ENCODE data around the gene FMN1. TPM values are rescaled to one million over a fixed set of nuclear protein-coding genes. Genes with fewer than 3 reads are reported as not detected.

FMN1 gene
- polyA plus RNA-seq, 2 of the 4 experiments (the other 2 are of a cell fraction), result 0.53 to 2.2 TPM

DNA sequence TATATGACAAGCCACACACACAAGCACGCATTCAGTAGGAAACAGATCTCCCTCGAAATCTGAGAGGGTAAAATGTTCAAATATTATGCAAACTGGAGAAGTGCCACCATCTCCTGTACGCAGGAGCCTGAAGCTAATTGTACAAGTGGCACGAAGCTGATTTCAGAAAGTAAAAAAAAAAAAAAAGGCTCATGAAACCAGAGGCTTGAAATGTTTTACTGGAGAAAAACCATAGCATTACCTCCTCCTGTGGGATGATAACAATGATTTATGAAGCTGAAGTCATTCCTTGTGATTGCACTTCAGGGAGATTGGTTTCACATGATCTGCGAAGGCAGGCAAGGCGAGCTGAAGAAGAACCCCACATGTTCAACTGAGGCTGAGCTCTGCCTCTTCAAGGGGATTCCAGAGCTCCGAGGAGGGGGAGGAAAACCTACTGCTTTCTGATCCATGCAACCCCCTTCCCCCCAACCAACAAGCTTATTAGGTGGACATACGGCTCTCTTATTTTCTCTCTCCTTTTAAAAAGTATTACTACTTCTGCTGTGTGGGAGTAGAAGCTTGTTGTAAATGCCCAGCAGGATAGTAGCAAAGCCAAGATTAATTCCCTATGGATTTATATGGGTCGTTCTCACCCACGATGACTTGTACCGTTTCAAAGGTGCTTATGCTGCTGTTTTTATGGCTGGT, 375.6 kb downstream of the FMN1 start:
- DNase-seq (ENCODE audit: low read depth in 1 of 2, low spot score in 1 of 2) (no peak), ATAC-seq (peak in 1 of 2 experiments; percentile 78; a peak in 3 of 6 replicates), FAIRE-seq (peak; percentile 63)
- POLR2A ChIA-PET, result interaction anchor here (0.6 kb wide), 1 partner anchor 10 kb away, joined by 3 read pairs; no protein-coding TSS in a partner anchor
- 52% methylated on average over 11 of the region's 11 CpGs for WGBS (ENCODE audit: missing lambda C conversion rate)
- TF ChIP-seq RFX5 (IDR thresholded peaks at IDR 0.05) (no peak), HOXB5 (CRISPR knock-in tag; IDR thresholded peaks at IDR 0.05) (no peak), ATOH8 (CRISPR knock-in tag; IDR thresholded peaks at IDR 0.05; ENCODE audit: low read depth) (no peak), MAZ (IDR thresholded peaks at IDR 0.05; ENCODE audit: borderline replicate concordance, low read depth, low read length) (no peak), MAFK (IDR thresholded peaks at IDR 0.05; ENCODE audit: partially characterized antibody) (peak; percentile 13), BCL3 (IDR thresholded peaks at IDR 0.05) (no peak), MAX (IDR thresholded peaks at IDR 0.05) (0 out of 2 replicates have a peak, but pooled peaks have one; percentile 16), CHD4 (IDR thresholded peaks at IDR 0.05; ENCODE audit: borderline replicate concordance) (no peak)
- CTCF ChIA-PET, result interaction anchor here (0.8 to 1.8 kb wide), 5 partner anchors 25 to 176 kb away, joined by 3 to 4 read pairs (median 3); no protein-coding TSS in a partner anchor
- Histone ChIP-seq H3K27ac (peak overlapping the region; percentile 15 to 32; a peak in 4 of 6 replicates), H3K9me3 (no peaks in the 10 kb centered on the region), H3K4me1 (peaks cover 39% of the 10 kb centered on the region), H3K4me2 (peak overlapping the region; percentile 40), H3K4me3 (no peak overlapping the region)

- peak; percentile 93 for FAIRE-seq
- Histone ChIP-seq H3K4me1 (peaks cover 36% of the 10 kb centered on the region), H3K4me3 (no peak overlapping the region), H3K4me2 (peak overlapping the region; percentile 5; the same call in 1 of the 3 replicates), H3K9me3 (no peaks in the 10 kb centered on the region), H3K27ac (0 out of 6 replicates have a peak overlapping the region, but pooled peaks of 1 of the 2 experiments have one; percentile 12)
- no peak for DNase-seq (ENCODE audit: low read depth in 1 of 2, low spot score in 1 of 2)
- CTCF ChIA-PET, result interaction anchor here (2.2 kb wide), 1 partner anchor 155 kb away, joined by 9 read pairs; no protein-coding TSS in a partner anchor
- POLR2A ChIA-PET, result interaction anchor here (0.9 kb wide), 1 partner anchor 9 kb away, joined by 3 read pairs; no protein-coding TSS in a partner anchor
- no peak for TF ChIP-seq KDM5A (IDR thresholded peaks at IDR 0.05)
- peak; percentile 96 for TF ChIP-seq MAFK (IDR thresholded peaks at IDR 0.05; ENCODE audit: partially characterized antibody)
- ATAC-seq, result no peak
Measured at GRCh38 chr15:32817577-32817976, 376.9 kb downstream of the FMN1 start.

GRCh38 chr15:32807331-32807730, 387.2 kb downstream of the FMN1 start:
- no peak overlapping the region for H3K4me2 ChIP-seq
- ATAC-seq, result no peak
- TF ChIP-seq, protein P1, sequence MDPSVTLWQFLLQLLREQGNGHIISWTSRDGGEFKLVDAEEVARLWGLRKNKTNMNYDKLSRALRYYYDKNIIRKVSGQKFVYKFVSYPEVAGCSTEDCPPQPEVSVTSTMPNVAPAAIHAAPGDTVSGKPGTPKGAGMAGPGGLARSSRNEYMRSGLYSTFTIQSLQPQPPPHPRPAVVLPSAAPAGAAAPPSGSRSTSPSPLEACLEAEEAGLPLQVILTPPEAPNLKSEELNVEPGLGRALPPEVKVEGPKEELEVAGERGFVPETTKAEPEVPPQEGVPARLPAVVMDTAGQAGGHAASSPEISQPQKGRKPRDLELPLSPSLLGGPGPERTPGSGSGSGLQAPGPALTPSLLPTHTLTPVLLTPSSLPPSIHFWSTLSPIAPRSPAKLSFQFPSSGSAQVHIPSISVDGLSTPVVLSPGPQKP (IDR thresholded peaks at IDR 0.05; ENCODE audit: low read depth, low read length), result no peak
- TF ChIP-seq ZFP36 (IDR thresholded peaks at IDR 0.05; ENCODE audit: borderline replicate concordance, partially characterized antibody) (no peak), HOXB13 (CRISPR knock-in tag; IDR thresholded peaks at IDR 0.05; ENCODE audit: low read depth) (no peak), CHD2 (IDR thresholded peaks at IDR 0.05; ENCODE audit: low read length, partially characterized antibody) (no peak)
- H3K4me1 ChIP-seq, result 0 out of 3 replicates have a peak, but pooled peaks cover 2% of the 10 kb centered on the region
- POLR2A ChIA-PET, result interaction anchor here (0.5 kb wide), 1 partner anchor 123 kb away, joined by 3 read pairs; no protein-coding TSS in a partner anchor
- H3K27ac ChIP-seq, result no peak overlapping the region
- DNase-seq (ENCODE audit: low read depth in 1 of 2, low spot score in 1 of 2), result no peak
- FAIRE-seq, result no peak
- no peak overlapping the region for H3K4me3 ChIP-seq
- 70% methylated on average over 1 of the region's 1 CpG for WGBS (ENCODE audit: missing lambda C conversion rate)
- CTCF ChIA-PET, result interaction anchor here (0.8 to 2.6 kb wide), 4 partner anchors 9 to 187 kb away, joined by 7 to 17 read pairs (median 12); no protein-coding TSS in a partner anchor
- H3K9me3 ChIP-seq, result 0 out of 3 replicates have a peak, but pooled peaks cover 7% of the 10 kb centered on the region

Data from A549 (cell line).